Activated B cell treated with CpG ODN at 0.5 μM for 24 hours (primary cell): ENCODE measurements around the gene TMEM218. TPM values are rescaled to one million over a fixed set of nuclear protein-coding genes. Genes with fewer than 3 reads are reported as not detected.

Source experiments
- ATAC-seq: fragments of 200-7000 bp; cut with Tn5 transposase; one replicate; pipeline ENCODE4 v1.10.0; 2021; ENCODE audit warnings: low read depth, mild to moderate bottlenecking, moderate library complexity
- CTCF ChIA-PET: fragments of 350-600 bp; sonication (Branson Sonifier 250); formaldehyde crosslinking; loops from one replicate; lab custom pipeline; 2021; ENCODE audit warnings: antibody characterized with exemption; lab: Charles Lee
- POLR2A ChIA-PET: fragments of 350-600 bp; sonication (Branson Sonifier 250); formaldehyde crosslinking; loops from one replicate; lab custom pipeline; 2021; ENCODE audit warnings: antibody characterized with exemption; lab: Charles Lee
- DNase-seq: peaks from one replicate; pipeline ENCODE4 v3.0.0; 2022
- H3K27ac Mint-ChIP-seq: one replicate; pipeline ENCODE4 v1.8.0; 2020; ENCODE audit warnings: mixed read lengths
- H3K27me3 Mint-ChIP-seq: one replicate; pipeline ENCODE4 v1.8.0; 2021; ENCODE audit warnings: mixed read lengths
- H3K36me3 Mint-ChIP-seq: one replicate; pipeline ENCODE4 v1.8.0; 2021; ENCODE audit warnings: low read depth, mixed read lengths
- H3K4me1 Mint-ChIP-seq: one replicate; pipeline ENCODE4 v1.8.0; 2021; ENCODE audit warnings: mixed read lengths
- H3K4me3 Mint-ChIP-seq: one replicate; pipeline ENCODE4 v1.8.0; 2020; ENCODE audit warnings: mild to moderate bottlenecking, mixed read lengths
- H3K9me3 Mint-ChIP-seq: one replicate; pipeline ENCODE4 v1.8.0; 2020; ENCODE audit warnings: mixed read lengths
- intact Hi-C: fragments of 100-400 bp; cut with micrococcal nuclease; formaldehyde crosslinking; loops from one replicate; pipeline ENCODE4 v1.15.1; 2024
- total RNA-seq: library from RNA; stranded (reverse); gene quantifications from 2 replicates; pipeline ENCODE4 v1.2.3, GENCODE V29; 2022
- TF ChIP-seq, protein P1 (sequence below): fragments of 200-600 bp; IDR thresholded peaks from one replicate; pipeline ENCODE4 v1.8.0; 2022; ENCODE audit warnings: antibody characterized with exemption, mild to moderate bottlenecking

TMEM218 gene
- total RNA-seq, 1 donor from 2014 or later, result 18.8 TPM

DNA sequence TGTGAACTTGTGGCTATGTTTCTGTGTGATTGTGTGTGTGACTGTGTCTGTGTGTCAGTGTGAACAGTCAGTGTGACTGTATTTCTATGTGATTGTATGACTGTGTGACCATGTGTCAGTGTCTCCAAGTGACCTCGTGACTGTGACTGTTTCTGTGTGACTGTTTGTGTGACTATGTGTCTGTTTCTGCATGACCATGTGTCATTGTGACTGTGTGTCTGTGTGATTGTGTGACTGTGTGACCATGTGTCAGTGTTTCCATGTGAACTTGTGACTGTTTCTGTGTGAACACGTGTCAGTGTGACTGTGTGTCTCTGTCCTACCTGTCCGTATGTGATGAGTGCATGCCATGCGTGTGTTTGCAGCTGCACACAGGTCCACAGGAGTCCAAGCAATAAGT is 44.3 kb upstream of the TMEM218 start:
- H3K4me3 Mint-ChIP-seq, result no peak overlapping the region
- peaks cover 55% of the 10 kb centered on the region for H3K27me3 Mint-ChIP-seq
- TF ChIP-seq, protein P1, sequence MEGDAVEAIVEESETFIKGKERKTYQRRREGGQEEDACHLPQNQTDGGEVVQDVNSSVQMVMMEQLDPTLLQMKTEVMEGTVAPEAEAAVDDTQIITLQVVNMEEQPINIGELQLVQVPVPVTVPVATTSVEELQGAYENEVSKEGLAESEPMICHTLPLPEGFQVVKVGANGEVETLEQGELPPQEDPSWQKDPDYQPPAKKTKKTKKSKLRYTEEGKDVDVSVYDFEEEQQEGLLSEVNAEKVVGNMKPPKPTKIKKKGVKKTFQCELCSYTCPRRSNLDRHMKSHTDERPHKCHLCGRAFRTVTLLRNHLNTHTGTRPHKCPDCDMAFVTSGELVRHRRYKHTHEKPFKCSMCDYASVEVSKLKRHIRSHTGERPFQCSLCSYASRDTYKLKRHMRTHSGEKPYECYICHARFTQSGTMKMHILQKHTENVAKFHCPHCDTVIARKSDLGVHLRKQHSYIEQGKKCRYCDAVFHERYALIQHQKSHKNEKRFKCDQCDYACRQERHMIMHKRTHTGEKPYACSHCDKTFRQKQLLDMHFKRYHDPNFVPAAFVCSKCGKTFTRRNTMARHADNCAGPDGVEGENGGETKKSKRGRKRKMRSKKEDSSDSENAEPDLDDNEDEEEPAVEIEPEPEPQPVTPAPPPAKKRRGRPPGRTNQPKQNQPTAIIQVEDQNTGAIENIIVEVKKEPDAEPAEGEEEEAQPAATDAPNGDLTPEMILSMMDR, result no peak
- no peaks in the 10 kb centered on the region for H3K36me3 Mint-ChIP-seq
- H3K27ac Mint-ChIP-seq, result no peak overlapping the region
- H3K9me3 Mint-ChIP-seq, result no peaks in the 10 kb centered on the region
- ATAC-seq (no peak), DNase-seq (no peak)
- ChIA-PET POLR2A (no interaction called here), CTCF (no interaction called here)
- no peaks in the 10 kb centered on the region for H3K4me1 Mint-ChIP-seq
- intact Hi-C loops, result no loop called here

DNA sequence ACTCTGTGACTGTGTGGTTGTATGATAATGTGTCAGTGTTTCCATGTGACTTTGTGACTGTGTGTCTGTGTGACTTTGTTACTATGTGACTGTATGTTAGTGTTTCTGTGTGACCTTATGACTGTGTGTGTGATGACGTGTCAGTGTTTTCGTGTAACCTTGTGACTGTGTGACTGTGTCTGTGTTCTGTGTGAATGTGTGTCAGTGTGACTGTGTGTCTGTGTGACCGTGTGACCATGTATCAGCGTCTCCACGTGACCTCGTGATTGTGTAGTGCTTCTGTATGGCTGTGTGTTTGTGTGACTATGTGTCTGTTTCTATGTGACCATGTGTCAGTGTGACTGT is 43.6 kb upstream of the TMEM218 start:
- Mint-ChIP-seq H3K27me3 (peaks cover 49% of the 10 kb centered on the region), H3K4me1 (no peaks in the 10 kb centered on the region), H3K4me3 (no peak overlapping the region), H3K27ac (no peak overlapping the region), H3K36me3 (no peaks in the 10 kb centered on the region), H3K9me3 (no peaks in the 10 kb centered on the region)
- POLR2A ChIA-PET, result no interaction called here
- intact Hi-C loops, result no loop called here
- DNase-seq (no peak), ATAC-seq (no peak)
- TF ChIP-seq, protein P1, result no peak
- CTCF ChIA-PET, result no interaction called here

DNA sequence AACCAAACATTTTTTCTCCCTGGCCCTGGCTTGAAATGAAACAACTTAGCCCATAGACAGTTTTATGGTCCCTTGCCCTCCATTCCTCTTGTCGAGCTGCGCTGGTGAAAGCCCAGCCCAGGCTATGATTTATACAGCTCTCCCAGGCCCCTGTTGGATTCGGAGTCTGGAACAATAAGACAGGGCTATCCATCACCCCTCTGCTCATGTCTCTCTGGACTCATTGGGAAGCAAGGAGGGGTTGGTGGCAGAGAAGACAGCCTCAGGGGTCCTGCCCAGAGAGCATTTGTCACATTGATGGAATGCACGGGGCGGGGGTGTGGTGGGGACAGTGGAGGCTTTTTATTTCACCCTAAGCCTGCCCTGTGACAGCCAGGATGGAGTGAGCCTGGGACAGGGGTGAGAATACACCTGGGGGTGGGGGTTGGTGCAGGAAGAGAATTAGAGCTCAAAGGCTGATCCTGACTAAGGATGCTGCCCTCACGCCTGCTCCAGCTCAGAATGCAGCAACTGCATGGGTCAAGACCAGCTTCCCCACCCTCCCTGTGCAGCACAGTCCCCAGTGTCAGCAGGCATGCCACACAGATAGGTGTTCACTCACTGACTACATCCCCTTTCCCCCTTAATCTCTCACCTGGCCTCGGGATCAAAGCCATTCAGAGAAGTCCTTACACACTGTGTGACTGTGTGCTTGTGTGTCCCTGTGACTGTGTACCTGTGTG is 43.1 kb upstream of the TMEM218 start:
- intact Hi-C loops, result no loop called here
- CTCF ChIA-PET, result no interaction called here
- TF ChIP-seq, protein P1, result no peak
- no peaks in the 10 kb centered on the region for H3K4me1 Mint-ChIP-seq
- no peak overlapping the region for H3K4me3 Mint-ChIP-seq
- DNase-seq (no peak), ATAC-seq (no peak)
- peaks cover 48% of the 10 kb centered on the region for H3K27me3 Mint-ChIP-seq
- H3K27ac Mint-ChIP-seq, result no peak overlapping the region
- H3K9me3 Mint-ChIP-seq, result no peaks in the 10 kb centered on the region
- H3K36me3 Mint-ChIP-seq, result no peaks in the 10 kb centered on the region
- POLR2A ChIA-PET, result no interaction called here

DNA sequence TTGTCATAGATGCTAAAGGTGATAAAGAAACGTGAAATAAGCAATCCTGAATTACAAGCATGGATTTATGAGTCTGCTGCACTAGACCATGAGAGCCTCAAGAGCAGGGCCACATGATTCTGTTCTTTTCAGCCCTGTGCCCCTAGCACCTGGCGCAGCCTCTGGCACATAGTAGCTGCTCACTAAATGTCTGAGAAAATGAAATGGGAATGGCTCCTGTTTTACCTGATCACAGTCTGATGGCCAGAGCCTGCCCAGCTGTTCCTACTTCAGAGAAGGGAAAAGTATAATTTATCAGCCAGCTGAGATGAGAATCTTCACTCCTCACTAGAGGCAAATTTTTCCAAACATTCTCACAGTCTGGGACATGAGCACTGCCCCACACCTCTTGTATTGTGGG is 42.4 kb upstream of the TMEM218 start:
- TF ChIP-seq, protein P1, result no peak
- no peaks in the 10 kb centered on the region for H3K36me3 Mint-ChIP-seq
- DNase-seq (no peak), ATAC-seq (no peak)
- ChIA-PET CTCF (no interaction called here), POLR2A (no interaction called here)
- H3K4me3 Mint-ChIP-seq, result no peak overlapping the region
- no peaks in the 10 kb centered on the region for H3K9me3 Mint-ChIP-seq
- H3K27ac Mint-ChIP-seq, result no peak overlapping the region
- H3K27me3 Mint-ChIP-seq, result peaks cover 45% of the 10 kb centered on the region
- no peaks in the 10 kb centered on the region for H3K4me1 Mint-ChIP-seq
- intact Hi-C loops, result no loop called here

DNA sequence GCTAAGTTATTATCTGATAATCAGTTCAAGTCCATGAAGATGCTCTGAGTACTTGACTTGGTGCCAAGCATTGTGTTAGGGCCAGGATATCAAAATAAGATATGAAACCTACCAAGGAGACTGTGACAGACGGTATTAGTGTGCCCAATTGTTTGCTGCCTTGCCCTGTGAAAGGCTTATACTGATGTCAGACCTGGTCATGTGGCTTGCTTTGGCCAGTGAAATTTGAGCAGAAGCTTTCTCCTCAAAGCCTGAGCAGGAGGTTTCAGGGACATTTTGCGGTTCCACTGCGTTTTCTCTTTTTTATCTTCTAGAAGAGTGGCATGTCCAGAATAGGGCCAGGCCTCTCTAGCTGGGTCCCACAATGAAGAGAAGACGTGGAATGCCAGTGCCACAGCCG is 37.3 kb upstream of the TMEM218 start:
- Mint-ChIP-seq H3K4me3 (no peak overlapping the region), H3K9me3 (no peaks in the 10 kb centered on the region), H3K36me3 (no peaks in the 10 kb centered on the region), H3K27ac (no peak overlapping the region), H3K4me1 (no peaks in the 10 kb centered on the region), H3K27me3 (peaks cover 16% of the 10 kb centered on the region)
- ChIA-PET CTCF (interaction anchor here (0.9 kb wide), 1 partner anchor 37 kb away, joined by 3 read pairs; the partner anchor contains the start of gene TMEM218), POLR2A (no interaction called here)
- intact Hi-C loops, result no loop called here
- DNase-seq (no peak), ATAC-seq (no peak)
- TF ChIP-seq, protein P1, result no peak
